BJ (cell line): ENCODE data around the gene DIPK1B. TPM values are rescaled to one million over a fixed set of nuclear protein-coding genes. Genes with fewer than 3 reads are reported as not detected.

Source experiments
- CTCF ChIA-PET: fragments of 350-600 bp; formaldehyde crosslinking; extraction: SDS; loops from one replicate; lab custom pipeline; 2021; ENCODE audit warnings: antibody characterized with exemption, inconsistent platforms; lab: Yijun Ruan, JAX
- POLR2A ChIA-PET: fragments of 300-600 bp; sonication (Branson Sonifier 250); formaldehyde crosslinking; extraction: SDS; loops from one replicate; lab custom pipeline; 2021; ENCODE audit warnings: antibody characterized with exemption; lab: Charles Lee
- DNase-seq: peaks from one replicate; pipeline ENCODE4 v3.0.0-alpha.2; 2011; ENCODE audit warnings: low read depth
- H3K27me3 ChIP-seq: 2 replicates; pipeline ENCODE4 v1.6.0; 2011; ENCODE audit warnings: low read length; ENCODE audit not compliant: control insufficient read depth, insufficient read depth
- H3K36me3 ChIP-seq: 2 replicates; pipeline ENCODE4 v1.5.1; 2011; ENCODE audit warnings: low read length; ENCODE audit not compliant: control insufficient read depth, insufficient read depth
- H3K4me3 ChIP-seq: 2 replicates; pipeline ENCODE4 v1.5.1; 2011; ENCODE audit warnings: low read depth, mild to moderate bottlenecking, control low read depth, low read length
- polyA plus RNA-seq: library from polyadenylated mRNA; depleted of rRNA; stranded (reverse); fragments of >200 nt; gene quantifications from 2 replicates; pipeline ENCODE4 v1.2.3, GENCODE V29; 2011
- TF ChIP-seq, protein P1 (sequence below): IDR thresholded peaks from 2 replicates; pipeline ENCODE4 v1.5.1; 2011; ENCODE audit warnings: low read depth, mild to moderate bottlenecking, control low read depth, inconsistent platforms, low read length, moderate library complexity; ENCODE audit not compliant: insufficient read depth

DIPK1B gene
- polyA plus RNA-seq, 1 experiment: 0.42 TPM

GRCh38 chr9:136740069-136740468 lies 27.7 kb downstream of the DIPK1B start:
- no peak overlapping the region for H3K4me3 ChIP-seq
- POLR2A ChIA-PET: no interaction called here
- no peak for DNase-seq
- TF ChIP-seq, protein P1, sequence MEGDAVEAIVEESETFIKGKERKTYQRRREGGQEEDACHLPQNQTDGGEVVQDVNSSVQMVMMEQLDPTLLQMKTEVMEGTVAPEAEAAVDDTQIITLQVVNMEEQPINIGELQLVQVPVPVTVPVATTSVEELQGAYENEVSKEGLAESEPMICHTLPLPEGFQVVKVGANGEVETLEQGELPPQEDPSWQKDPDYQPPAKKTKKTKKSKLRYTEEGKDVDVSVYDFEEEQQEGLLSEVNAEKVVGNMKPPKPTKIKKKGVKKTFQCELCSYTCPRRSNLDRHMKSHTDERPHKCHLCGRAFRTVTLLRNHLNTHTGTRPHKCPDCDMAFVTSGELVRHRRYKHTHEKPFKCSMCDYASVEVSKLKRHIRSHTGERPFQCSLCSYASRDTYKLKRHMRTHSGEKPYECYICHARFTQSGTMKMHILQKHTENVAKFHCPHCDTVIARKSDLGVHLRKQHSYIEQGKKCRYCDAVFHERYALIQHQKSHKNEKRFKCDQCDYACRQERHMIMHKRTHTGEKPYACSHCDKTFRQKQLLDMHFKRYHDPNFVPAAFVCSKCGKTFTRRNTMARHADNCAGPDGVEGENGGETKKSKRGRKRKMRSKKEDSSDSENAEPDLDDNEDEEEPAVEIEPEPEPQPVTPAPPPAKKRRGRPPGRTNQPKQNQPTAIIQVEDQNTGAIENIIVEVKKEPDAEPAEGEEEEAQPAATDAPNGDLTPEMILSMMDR: no peak
- H3K36me3 ChIP-seq: no peaks in the 10 kb centered on the region
- H3K27me3 ChIP-seq: peaks cover 11% of the 10 kb centered on the region
- CTCF ChIA-PET: interaction anchor here (1.3 kb wide), 1 partner anchor 12 kb away, joined by 4 read pairs; no protein-coding TSS in a partner anchor

DNA sequence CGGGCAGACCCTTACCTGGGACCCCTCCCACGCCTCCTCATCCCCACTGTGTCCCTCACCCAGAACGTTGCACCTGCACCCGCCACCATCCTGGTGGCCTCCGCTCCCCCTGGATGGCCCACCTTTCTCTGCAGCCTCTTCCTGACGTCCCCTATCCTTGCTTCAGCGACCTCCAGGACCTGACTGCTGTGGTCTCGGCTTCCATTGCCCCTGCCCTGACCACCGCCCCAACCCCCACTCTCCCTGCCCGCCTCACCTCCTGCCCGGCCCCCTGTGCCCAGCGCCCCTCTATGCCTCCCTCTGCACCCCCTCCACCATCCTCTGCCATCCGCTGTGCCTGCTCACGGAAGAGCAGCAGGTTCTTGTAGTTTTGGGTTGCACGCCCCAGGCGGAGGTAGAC lies 28.1 kb downstream of the DIPK1B start:
- Histone ChIP-seq H3K27me3 (peaks cover 11% of the 10 kb centered on the region), H3K4me3 (no peak overlapping the region), H3K36me3 (no peaks in the 10 kb centered on the region)
- POLR2A ChIA-PET: no interaction called here
- CTCF ChIA-PET: interaction anchor here (1.3 kb wide), 1 partner anchor 13 kb away, joined by 4 read pairs; no protein-coding TSS in a partner anchor
- TF ChIP-seq, protein P1: no peak
- DNase-seq: no peak

GRCh38 chr9:136740971-136741882 lies 28.9 kb downstream of the DIPK1B start:
- CTCF ChIA-PET: interaction anchor here (1.0 to 1.3 kb wide), 2 partner anchors 13 to 20 kb away, joined by 4 read pairs; no protein-coding TSS in a partner anchor
- peaks cover 11% of the 10 kb centered on the region for H3K27me3 ChIP-seq
- TF ChIP-seq, protein P1: no peak

GRCh38 chr9:136741883-136742571 lies 29.7 kb downstream of the DIPK1B start:
- Histone ChIP-seq H3K27me3 (peaks cover 11% of the 10 kb centered on the region), H3K4me3 (no peak overlapping the region), H3K36me3 (no peaks in the 10 kb centered on the region)
- ChIA-PET CTCF (interaction anchor here (1.0 kb wide), 1 partner anchor 19 kb away, joined by 4 read pairs; no protein-coding TSS in a partner anchor), POLR2A (no interaction called here)
- no peak for DNase-seq
- TF ChIP-seq, protein P1: no peak

More at GRCh38 chr9:136740971-136741882, 28.9 kb downstream of the DIPK1B start:
- POLR2A ChIA-PET: no interaction called here
- H3K4me3 ChIP-seq: no peak overlapping the region
- H3K36me3 ChIP-seq: no peaks in the 10 kb centered on the region
- DNase-seq: no peak
